Ectodermal cell (in vitro differentiated cells): Measurements from ENCODE around the gene STPG4.

Experiments used
- H3K27ac ChIP-seq: 2 replicates; pipeline ENCODE4 v1.7.0; 2013; ENCODE audit warnings: mild to moderate bottlenecking, low read depth, low read length; ENCODE audit not compliant: insufficient read depth, poor library complexity, severe bottlenecking
- H3K27me3 ChIP-seq: 2 replicates; pipeline ENCODE4 v1.7.0; 2013; ENCODE audit warnings: mild to moderate bottlenecking, low read length; ENCODE audit not compliant: insufficient read depth, control insufficient read depth, poor library complexity, severe bottlenecking
- H3K36me3 ChIP-seq: one replicate; pipeline ENCODE4 v1.7.0; 2013; ENCODE audit warnings: low read length; ENCODE audit not compliant: control insufficient read depth, insufficient read depth
- H3K4me1 ChIP-seq: one replicate; pipeline ENCODE4 v1.7.0; 2013; ENCODE audit warnings: low read length; ENCODE audit not compliant: control insufficient read depth, insufficient read depth
- H3K4me3 ChIP-seq: 2 replicates; pipeline ENCODE4 v1.7.0; 2013; ENCODE audit warnings: low read depth, low read length, control low read depth; ENCODE audit not compliant: insufficient read depth
- H3K9me3 ChIP-seq: 2 replicates; pipeline ENCODE4 v1.7.0; 2013; ENCODE audit warnings: mild to moderate bottlenecking, low read length, moderate library complexity; ENCODE audit not compliant: control insufficient read depth
- WGBS, 2 experiments: methylation state at CpG; one replicate each; pipeline ENCODE4 v1.1.7; 2013; ENCODE audit warnings: missing lambda C conversion rate in 2 of 2; 5-methylcytosine and 5-hydroxymethylcytosine counted together

Gene STPG4

GRCh38 chr2:47161475-47161874, 6.4 kb upstream of the STPG4 start:
- Histone ChIP-seq H3K36me3 (peaks cover 42% of the 10 kb centered on the region), H3K4me1 (no peaks in the 10 kb centered on the region), H3K9me3 (no peaks in the 10 kb centered on the region), H3K27me3 (no peaks in the 10 kb centered on the region), H3K27ac (no peak overlapping the region), H3K4me3 (no peak overlapping the region)
- WGBS, 2 experiments = 94 to 97% methylated on average over 3 of the region's 3 CpGs

- Histone ChIP-seq H3K27me3 (no peaks in the 10 kb centered on the region), H3K27ac (no peak overlapping the region), H3K4me3 (no peak overlapping the region), H3K36me3 (peaks cover 40% of the 10 kb centered on the region), H3K9me3 (no peaks in the 10 kb centered on the region), H3K4me1 (no peaks in the 10 kb centered on the region)
- 83 to 100% methylated on average over 1 of the region's 1 CpG for WGBS, 2 experiments
Observed at GRCh38 chr2:47160660-47161059, 5.6 kb upstream of the STPG4 start.

GRCh38 chr2:47160211-47160610, 5.1 kb upstream of the STPG4 start:
- Histone ChIP-seq H3K27me3 (no peaks in the 10 kb centered on the region), H3K4me1 (no peaks in the 10 kb centered on the region), H3K4me3 (no peak overlapping the region), H3K36me3 (peaks cover 35% of the 10 kb centered on the region), H3K9me3 (no peaks in the 10 kb centered on the region), H3K27ac (no peak overlapping the region)
- 95 to 97% methylated on average over 3 of the region's 3 CpGs for WGBS, 2 experiments

DNA sequence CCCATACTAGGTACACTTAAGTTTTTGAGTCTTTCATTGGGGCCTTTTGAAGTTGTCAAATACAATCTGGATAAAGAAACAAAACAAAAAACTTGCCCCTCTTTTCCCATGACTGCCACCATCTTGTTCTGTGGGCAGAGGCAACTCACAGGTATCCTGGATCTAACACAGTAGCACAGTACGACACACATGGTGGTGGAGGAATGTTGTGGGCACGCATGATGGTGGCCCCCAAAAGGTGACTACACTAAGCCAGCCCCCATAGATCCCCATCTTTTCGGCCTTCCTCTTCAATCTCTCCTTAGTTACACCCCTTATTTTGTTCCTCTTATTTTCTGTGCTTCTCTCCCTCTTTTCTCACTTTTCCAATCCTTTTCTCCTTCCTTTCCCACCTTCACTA, 4.5 kb upstream of the STPG4 start:
- Histone ChIP-seq H3K36me3 (peaks cover 35% of the 10 kb centered on the region), H3K9me3 (no peaks in the 10 kb centered on the region), H3K4me1 (no peaks in the 10 kb centered on the region), H3K27me3 (no peaks in the 10 kb centered on the region), H3K4me3 (no peak overlapping the region), H3K27ac (no peak overlapping the region)
- 92 to 97% methylated on average over 3 of the region's 3 CpGs for WGBS, 2 experiments

DNA sequence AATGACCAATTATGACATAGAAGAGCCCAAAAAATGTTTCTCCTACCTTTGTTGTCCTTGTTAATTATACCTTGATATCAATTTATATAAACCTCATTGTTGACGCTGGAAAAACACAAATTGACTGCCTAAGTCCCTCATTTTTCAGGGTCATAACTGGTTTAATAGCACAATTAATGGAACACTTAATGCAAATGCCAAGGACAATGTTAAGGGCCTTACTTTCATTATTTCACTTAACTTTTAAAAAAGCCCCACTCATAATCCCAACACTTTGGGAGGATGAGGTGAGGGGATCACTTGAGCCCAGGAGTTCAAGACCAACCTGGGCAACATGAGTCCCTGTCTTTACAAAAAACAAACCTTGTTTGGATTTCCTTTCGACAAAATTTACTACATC, 3.5 kb upstream of the STPG4 start:
- Histone ChIP-seq H3K27ac (no peak overlapping the region), H3K4me3 (no peak overlapping the region), H3K27me3 (no peaks in the 10 kb centered on the region), H3K4me1 (no peaks in the 10 kb centered on the region), H3K36me3 (peaks cover 35% of the 10 kb centered on the region), H3K9me3 (no peaks in the 10 kb centered on the region)
- WGBS, 2 experiments = 92 to 96% methylated on average over 2 of the region's 2 CpGs

GRCh38 chr2:47152803-47153202, 2.3 kb downstream of the STPG4 start:
- H3K9me3 ChIP-seq = no peaks in the 10 kb centered on the region
- no peak overlapping the region for H3K27ac ChIP-seq
- H3K4me1 ChIP-seq = no peaks in the 10 kb centered on the region
- no peak overlapping the region for H3K4me3 ChIP-seq
- H3K27me3 ChIP-seq = no peaks in the 10 kb centered on the region
- H3K36me3 ChIP-seq = peaks cover 8% of the 10 kb centered on the region

GRCh38 chr2:47150175-47150574, 4.9 kb downstream of the STPG4 start:
- no peak overlapping the region for H3K4me3 ChIP-seq
- WGBS, 2 experiments = 93 to 95% methylated on average over 3 of the region's 3 CpGs
- peaks cover 8% of the 10 kb centered on the region for H3K36me3 ChIP-seq
- no peaks in the 10 kb centered on the region for H3K27me3 ChIP-seq
- no peaks in the 10 kb centered on the region for H3K9me3 ChIP-seq
- H3K27ac ChIP-seq = no peak overlapping the region
- no peaks in the 10 kb centered on the region for H3K4me1 ChIP-seq

DNA sequence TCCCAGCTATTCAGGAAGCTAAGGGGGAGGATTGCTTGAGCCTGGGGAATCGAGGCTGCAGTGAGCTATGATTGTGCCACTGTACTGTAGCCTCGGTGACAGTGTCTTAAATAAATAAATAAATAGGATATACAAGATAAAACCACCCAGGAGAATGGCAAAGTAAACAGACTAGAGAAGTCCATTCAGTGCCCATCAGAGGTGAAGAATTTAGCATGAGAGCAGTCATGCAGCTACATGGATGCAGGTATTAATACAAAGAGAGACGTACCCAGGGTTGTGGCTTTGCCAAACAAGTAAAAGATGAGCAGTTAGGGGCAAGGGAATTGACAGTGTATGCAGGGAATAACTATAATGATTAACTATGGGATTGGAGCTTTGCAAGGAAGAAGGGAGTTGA, 8.1 kb downstream of the STPG4 start:
- no peaks in the 10 kb centered on the region for H3K4me1 ChIP-seq
- H3K27me3 ChIP-seq = no peaks in the 10 kb centered on the region
- WGBS, 2 experiments = 93 to 94% methylated on average over 2 of the region's 3 CpGs
- H3K4me3 ChIP-seq = no peak overlapping the region
- no peaks in the 10 kb centered on the region for H3K9me3 ChIP-seq
- H3K27ac ChIP-seq = no peak overlapping the region
- peaks cover 8% of the 10 kb centered on the region for H3K36me3 ChIP-seq

DNA sequence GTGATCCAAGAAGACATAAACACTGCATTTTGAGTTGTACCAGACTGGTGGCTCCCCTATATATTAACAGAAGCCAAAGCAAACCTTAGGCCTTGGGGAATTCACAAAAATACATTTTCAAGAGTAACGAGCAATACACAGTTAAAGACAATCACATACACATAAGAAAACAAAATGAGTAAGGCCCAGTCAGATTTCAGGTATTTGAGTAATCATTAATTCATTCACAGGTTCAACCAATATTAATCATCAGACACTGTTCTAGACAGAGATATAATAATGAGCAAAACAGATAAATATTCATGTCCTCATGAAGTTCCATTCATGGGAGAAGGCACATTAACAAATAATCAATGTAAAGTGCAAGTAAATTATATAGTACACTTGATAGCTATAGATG, 9.6 kb downstream of the STPG4 start:
- Histone ChIP-seq H3K36me3 (peaks cover 8% of the 10 kb centered on the region), H3K9me3 (no peaks in the 10 kb centered on the region), H3K4me1 (no peaks in the 10 kb centered on the region), H3K27ac (no peak overlapping the region), H3K4me3 (no peak overlapping the region), H3K27me3 (no peaks in the 10 kb centered on the region)
- WGBS, 2 experiments = 88 to 100% methylated on average over 1 of the region's 1 CpG

DNA sequence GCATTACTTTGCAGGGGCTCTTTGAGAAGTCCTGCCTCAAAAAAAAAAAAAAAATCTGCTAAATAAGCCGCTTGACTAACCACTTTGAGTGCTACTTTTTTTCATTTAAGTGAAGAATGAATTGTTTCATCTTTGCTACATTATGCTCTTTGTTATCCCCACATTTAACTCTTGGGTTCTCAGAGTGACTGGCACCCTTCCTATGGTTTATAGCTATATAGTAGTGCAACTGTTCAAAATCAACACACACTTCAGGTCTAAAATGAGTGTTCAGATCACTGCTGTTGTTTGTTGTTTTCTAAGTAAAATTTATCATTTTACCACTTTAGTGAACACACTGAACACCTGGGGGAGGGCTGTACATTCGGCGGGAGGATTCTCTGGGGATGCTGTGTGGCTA, 13.6 kb downstream of the STPG4 start:
- Histone ChIP-seq H3K36me3 (no peaks in the 10 kb centered on the region), H3K27me3 (no peaks in the 10 kb centered on the region), H3K4me3 (no peak overlapping the region), H3K9me3 (no peaks in the 10 kb centered on the region), H3K4me1 (no peaks in the 10 kb centered on the region), H3K27ac (no peak overlapping the region)
- WGBS, 2 experiments = 94 to 96% methylated on average over 2 to 3 of the region's 3 CpGs

- 76 to 84% methylated on average over 3 of the region's 3 CpGs for whole genome bisulfite sequencing, 2 experiments
- H3K27ac ChIP-seq = no peak overlapping the region
- H3K27me3 ChIP-seq = no peaks in the 10 kb centered on the region
- H3K4me1 ChIP-seq = peaks cover 5% of the 10 kb centered on the region
- no peaks in the 10 kb centered on the region for H3K36me3 ChIP-seq
- H3K9me3 ChIP-seq = no peaks in the 10 kb centered on the region
- H3K4me3 ChIP-seq = no peak overlapping the region
Observed at GRCh38 chr2:47134386-47135090, 20.6 kb downstream of the STPG4 start.
